DOHH2 (cell line): ENCODE measurements around the gene ECSIT.

Source experiments
- EZH2phosphoT487 ChIP-seq: fragments of 200-600 bp; sonication (generic); IDR thresholded peaks from 2 replicates; pipeline ENCODE4 v1.6.1; 2017; ENCODE audit warnings: borderline replicate concordance, mild to moderate bottlenecking, antibody characterized with exemption, low read length, moderate library complexity, mixed read lengths
- TF ChIP-seq, protein P1 (sequence below): fragments of 200-600 bp; sonication (generic); IDR thresholded peaks from one replicate; pipeline ENCODE4 v1.5.1; 2014; ENCODE audit warnings: antibody characterized with exemption, mild to moderate bottlenecking, low read depth, low read length; ENCODE audit not compliant: poor library complexity, severe bottlenecking

DNA sequence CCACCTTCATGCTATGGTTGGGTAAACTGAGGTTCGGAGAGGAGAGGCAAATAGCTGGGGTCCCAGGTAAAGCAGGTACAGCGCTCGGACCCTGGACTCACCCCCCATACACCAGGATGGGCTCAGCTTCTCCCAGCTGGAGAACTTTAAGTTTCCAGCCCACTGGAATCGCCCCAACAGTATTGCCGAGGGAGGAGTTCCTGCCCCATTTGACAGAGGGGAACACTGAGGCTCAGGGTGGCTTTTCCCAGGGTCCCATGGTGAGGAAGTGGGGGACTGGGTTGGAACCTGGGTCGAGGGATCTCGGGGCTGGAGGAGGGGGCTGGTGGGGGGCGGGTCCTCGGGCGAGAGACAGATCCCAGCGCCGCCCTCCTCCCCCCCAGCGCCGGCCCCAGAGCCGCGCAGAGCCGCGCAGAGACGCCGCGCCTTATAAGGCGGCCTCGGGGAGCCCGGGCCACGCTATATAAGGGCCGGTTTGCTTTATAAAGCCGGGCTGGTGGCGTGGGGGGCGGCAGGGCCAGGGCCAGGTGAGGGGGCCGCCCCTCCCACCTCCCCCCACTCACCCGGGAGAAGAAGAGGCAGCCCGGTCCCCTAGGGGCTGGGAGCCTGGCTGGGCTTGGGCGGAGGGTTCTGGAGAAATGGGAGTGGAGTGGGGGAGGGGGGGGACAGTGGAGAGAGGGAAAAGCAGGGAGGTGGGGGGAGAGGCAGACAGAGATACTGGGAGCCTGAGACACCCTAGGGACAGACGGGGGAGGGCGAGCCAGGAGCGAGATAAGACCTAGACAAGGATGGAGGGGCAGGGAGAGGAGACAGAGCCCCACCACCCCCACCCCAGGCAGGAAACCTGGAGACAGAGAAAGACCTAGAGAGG lies 10.8 kb upstream of the ECSIT start:
- TF ChIP-seq, protein P1, sequence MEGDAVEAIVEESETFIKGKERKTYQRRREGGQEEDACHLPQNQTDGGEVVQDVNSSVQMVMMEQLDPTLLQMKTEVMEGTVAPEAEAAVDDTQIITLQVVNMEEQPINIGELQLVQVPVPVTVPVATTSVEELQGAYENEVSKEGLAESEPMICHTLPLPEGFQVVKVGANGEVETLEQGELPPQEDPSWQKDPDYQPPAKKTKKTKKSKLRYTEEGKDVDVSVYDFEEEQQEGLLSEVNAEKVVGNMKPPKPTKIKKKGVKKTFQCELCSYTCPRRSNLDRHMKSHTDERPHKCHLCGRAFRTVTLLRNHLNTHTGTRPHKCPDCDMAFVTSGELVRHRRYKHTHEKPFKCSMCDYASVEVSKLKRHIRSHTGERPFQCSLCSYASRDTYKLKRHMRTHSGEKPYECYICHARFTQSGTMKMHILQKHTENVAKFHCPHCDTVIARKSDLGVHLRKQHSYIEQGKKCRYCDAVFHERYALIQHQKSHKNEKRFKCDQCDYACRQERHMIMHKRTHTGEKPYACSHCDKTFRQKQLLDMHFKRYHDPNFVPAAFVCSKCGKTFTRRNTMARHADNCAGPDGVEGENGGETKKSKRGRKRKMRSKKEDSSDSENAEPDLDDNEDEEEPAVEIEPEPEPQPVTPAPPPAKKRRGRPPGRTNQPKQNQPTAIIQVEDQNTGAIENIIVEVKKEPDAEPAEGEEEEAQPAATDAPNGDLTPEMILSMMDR = no peak
- TF ChIP-seq EZH2phosphoT487 = no peak
